Hematopoietic multipotent progenitor cell treated with erythropoietin and hydrocortisone succinate and interleukin-3 and kit ligand, for 8 days (in vitro differentiated cells): ENCODE data around the gene IL17A.
"Not testable (repeated sequence)": the region's sequence is repeated elsewhere in the genome, so short reads cannot be mapped to it uniquely, and the experiment has no call there.

Experiments used
- DNase-seq: peaks from one replicate; pipeline ENCODE4 v3.0.0-alpha.2; 2015

Gene IL17A

DNA sequence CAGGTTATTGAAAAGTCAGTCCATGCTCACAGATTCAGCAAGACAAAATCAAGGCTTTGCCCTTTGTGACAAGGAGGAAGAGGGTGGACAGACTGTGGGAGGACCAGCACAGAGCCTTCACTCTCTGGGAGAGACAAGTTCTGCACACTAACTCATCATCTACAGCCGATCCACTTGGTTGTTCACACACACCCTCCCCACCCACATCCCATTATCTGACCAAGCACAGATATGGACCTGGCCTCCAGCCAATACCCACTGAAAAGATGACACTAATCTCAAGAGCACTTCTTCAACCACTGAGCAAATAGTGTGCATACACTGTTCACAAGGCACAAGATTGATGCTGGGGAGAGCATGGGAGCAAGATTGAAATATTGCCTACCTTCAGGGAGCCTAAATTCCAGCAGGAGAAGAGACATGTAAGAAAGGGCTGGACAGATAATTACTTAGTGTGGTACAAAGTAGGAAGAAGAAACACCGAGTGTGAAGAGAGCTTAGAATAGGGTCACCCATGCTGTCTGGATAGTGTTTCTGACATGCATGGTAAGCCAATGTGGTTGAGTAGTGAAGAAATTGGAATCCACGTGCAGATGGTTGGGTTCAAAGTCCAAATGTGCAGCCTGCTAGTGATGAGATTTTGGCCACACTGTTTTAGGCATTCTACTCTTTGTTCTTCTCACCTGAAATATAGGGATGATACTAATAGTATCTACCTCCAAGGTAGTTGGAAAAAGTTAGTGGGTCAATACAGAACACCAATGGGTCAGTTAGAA, 21.7 kb upstream of the IL17A start:
- DNase-seq: peak; percentile 87

DNA sequence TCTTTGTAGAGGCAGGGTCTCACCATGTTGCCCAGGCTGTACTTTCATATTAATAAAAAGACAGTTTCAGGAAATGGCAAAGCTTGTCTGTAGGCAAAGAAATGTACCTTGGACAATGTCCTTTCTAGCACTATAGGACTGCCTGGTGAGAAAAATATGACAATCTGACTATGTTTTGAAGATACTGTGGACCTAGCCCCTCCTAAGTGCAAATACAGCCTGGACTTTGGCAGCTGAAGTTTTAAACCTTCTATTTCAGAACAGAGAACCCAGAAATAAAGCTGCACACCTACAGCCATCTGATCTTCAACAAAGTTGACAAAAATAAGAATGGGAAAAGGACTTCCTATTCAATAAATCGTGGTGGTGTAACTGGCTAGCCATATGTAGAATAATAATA, 18.9 kb upstream of the IL17A start:
- DNase-seq: no peak

DNA sequence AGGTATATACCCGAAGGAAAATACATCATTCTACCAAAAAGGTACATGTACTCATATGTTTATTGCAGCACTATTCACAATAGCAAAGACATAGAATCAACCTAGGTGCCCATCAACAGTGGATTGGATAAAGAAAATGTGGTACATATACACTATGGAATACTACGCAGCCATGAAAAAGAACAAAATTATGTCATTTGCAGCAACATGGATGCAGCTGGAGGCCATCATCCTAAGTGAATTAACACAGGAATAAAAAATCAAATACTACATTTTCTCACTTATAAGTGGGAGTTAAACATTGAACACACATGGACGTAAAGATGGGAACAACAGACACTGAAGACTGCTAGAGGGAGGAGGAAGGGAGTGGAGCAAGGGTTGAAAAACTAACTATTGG, 17.8 kb upstream of the IL17A start:
- DNase-seq: not testable (repeated sequence)

DNA sequence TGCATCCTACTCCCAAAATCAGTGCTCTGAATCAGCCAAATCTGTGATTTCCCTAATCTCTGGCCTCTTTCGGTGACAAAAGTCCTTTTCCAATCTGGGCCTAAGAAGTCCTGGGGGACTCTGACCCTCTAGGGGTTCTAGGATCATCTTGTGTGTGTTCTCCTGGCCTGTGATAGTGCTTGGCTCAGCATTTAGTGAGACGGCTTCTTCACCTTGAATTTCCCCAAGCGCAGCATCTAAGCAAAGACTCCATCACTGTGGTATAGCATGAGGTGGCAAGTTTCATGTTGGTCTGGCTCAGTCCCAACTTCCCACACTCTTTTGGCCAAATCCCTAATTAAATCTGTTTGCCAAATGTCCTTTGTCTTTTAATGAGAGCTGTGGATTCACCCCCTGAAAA, 12.1 kb upstream of the IL17A start:
- no peak for DNase-seq

DNA sequence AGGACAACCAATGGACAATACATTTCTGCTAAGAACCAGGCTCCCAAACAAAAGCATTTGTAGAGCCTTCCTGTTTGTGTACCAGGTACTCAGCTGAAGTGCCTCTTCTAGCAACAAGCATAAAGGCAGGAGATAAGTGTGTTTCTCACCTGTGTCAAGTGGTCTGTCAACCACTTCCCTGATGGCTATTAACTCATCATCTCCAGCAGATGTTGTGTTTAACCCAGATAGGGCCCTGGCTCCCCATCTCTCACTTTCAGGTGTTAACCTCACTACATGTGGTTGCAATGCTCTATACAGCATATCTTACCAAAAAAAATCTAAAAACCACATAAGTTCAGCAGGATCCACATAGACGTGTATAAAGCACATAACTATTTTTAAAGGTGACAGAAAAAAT, 9.6 kb upstream of the IL17A start:
- DNase-seq: no peak

DNA sequence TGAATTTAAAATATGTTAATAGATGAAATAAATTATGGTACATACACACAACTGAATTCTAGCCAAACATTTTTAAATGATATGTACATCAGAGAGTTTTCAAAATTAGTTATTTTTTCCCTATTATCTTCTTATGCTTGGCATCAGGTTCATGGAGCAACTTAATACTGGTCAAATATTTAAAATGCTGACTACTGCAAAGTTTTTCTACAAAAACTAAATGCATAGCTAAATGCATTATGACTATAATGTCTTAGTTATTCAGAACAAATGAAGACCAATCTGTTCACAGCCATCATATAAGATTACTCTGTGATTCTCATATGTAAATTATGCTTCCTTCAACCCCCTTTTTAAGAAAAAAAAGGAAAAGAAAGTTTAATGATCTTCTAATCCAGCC, 8.2 kb upstream of the IL17A start:
- no peak for DNase-seq

DNA sequence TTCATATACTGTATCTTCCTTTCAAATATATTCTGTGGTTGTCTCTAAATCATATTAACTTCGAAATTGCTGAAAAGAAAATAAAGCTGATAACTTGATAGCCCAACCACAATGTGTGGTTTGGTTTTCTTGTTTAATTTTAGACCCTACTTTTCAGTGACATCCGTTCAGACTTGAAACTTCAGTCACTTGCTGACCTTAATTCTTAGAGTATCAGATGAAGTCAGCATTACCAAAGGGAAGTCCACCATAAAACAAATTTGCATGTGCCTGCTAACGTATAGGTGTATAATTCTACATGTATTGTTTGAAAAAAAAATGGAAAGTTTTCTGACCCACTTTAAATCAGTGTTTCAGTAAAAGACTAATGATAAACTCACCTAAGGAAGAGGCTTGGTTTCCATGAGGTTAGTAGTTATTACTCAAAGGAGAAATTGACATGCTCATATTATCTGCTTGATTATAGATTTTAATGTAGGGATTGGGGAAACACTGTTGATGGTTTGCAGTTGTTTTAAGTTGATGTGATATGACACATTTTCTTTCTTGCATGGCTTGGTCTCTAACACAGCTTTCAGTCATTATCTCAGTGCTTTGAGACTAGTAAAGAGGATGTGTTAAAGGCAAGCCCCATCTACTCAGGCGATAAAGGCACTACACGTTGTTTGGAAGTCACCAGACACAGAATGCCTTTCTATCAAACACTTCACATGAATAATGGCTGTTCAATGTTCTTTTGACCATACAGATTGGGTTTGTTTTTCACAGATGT, 5.2 kb upstream of the IL17A start:
- no peak for DNase-seq

DNA sequence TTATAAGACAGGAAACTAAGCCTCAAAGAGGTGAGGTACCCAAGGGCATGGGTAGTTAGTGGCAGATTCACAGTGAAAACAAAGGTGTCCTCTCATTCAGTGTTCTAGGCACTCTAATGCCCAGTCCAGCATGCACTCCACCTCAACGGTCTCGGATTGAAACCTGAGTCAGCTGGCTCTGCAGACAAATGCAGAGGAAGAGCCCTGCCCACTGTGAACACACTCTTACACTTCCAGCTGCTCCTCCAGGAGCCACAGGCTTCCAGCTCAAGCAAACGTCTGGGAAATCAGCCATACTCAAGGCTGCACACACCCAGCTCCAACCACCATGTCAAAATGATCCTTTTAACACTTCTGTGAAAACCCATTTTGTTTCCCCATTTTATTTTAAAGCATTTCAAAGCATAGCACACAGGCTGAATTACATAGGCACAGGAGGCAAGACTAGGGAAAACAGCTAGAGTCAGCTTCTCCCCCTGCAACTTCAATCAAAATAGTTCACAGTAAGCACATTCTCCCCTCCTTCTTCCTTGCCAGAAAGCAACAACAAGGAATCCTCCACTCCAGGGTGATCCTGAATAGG, 3.0 kb upstream of the IL17A start:
- no peak for DNase-seq

DNA sequence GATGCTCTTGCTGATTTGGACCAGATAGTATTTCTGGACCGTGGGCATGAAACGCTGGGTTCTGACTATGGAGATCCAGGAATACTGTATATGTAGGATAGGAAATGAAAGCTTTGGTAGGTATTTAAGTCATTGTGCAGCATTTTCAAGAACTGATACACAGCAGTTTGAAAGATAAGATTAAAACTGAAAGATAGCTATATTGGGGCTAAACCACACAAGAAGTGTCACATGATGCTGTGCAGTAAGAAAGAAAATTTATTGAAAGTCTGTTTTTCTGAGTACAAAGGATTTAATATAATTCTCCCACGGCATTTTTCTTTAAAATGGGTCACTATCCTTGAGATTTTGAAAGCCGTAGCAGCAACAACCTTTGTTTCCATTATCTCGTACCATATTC, 305 bp downstream of the IL17A start:
- no peak for DNase-seq

DNA sequence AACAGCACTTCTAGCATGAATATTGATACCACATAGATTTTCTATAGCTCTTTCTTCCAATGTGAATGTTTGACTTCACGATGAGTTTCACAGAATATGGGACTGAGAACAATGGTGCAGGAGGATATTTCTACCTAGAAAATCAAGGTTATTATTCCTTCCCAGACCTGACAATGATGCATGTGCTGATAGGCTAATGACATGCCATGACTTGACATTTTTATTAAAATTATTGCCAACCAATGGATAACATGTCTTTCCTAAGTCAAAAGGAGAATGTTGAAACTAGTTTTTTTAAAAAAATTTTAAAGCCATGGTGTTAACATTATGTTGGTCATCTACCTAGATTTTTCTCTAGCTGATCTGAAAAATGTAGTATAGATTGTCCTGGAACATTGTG, 923 bp downstream of the IL17A start:
- no peak for DNase-seq

DNA sequence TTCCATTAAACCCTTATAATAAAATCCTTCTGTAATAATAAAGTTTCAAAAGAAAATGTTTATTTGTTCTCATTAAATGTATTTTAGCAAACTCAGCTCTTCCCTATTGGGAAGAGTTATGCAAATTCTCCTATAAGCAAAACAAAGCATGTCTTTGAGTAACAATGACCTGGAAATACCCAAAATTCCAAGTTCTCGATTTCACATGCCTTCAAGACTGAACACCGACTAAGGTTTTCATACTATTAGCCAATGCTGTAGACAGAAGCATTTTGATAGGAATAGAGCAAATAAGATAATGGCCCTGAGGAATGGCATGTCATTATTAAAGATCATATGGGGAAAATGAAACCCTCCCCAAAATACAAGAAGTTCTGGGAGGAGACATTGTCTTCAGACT, 3.8 kb downstream of the IL17A start:
- no peak for DNase-seq

DNA sequence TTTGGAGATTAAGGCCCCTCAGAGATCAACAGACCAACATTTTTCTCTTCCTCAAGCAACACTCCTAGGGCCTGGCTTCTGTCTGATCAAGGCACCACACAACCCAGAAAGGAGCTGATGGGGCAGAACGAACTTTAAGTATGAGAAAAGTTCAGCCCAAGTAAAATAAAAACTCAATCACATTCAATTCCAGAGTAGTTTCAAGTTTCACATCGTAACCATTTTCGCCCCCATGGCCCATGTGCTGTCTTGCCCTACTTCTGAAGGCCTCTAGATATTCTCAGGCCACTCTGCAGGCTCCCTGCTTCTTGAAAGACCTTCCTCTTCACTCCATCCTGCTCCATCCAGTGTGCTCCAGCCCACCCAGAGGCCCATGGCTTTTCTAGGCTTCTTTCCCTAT, 4.2 kb downstream of the IL17A start:
- no peak for DNase-seq

DNA sequence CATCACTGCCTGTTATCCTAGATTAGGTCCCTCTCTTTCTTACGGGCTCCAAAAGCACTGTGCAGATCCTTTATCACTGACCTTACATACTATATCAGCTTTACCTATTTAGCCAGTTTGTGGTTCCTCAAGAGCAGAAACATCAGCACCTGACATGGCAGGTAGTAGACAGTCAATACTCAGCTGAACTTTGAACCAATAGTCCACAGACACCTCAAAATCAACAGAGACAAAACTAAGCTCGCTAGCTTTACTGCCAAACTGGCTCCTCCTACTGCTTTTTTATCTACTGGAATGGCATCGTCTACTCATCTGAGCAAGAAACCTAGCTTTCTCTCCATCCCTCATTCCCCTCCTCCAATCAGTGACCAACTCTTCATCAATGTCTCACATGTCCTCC, 5.6 kb downstream of the IL17A start:
- DNase-seq: no peak

DNA sequence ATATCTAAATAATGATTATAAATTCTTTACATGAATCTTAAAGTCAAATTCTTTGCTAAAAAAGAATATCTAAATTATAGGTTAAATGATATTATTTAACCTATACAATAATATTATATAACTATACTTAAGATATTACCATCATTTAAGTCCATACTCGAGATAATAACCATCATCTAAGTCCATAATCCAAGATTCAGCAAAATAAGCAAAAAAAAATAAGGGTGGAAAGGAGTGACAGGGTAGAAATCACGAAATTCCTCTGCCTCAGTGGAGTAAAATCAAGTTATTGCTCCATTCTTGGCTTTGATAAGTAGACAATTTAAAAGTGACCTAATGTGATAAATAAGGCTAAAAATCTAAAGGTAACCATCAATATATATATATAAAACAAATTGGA, 9.7 kb downstream of the IL17A start:
- no peak for DNase-seq

DNA sequence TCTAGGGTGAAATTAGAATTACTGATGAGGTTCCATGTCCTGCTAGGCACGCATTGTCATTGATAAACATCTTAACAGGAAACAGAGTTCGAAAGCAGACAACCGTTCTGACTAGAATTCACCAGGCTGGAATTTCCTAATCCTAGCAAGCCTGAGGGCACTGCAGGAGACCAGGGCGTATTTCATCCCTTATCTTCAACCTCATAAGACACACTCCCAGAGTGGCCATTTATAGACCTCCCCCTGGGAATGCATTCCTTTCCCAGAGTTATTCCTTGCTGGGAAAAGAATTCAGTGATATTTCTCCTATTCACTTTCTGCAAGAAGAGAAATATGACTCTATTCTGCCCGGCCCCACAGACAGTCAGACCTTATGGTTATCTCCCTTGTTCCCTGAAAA, 13.9 kb downstream of the IL17A start:
- not testable (repeated sequence) for DNase-seq

DNA sequence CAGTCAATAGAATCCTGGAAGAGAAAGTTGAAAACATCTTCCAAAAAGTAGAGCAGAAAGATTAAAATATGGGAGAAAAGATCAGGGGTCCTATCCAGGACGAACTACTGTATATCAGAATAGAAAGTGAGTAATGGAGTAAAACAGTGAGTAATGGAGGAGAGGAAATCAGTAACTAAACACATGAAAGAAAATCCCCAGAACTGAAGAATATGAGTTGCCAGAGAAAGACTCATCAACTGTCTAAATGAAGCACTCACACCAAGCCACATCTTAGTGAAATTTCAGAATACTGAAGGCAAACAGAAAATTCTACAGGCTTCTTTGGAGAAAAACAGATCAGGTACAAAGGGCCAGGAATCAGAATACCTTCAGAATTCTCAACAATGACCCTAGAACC, 14.9 kb downstream of the IL17A start:
- no peak for DNase-seq

DNA sequence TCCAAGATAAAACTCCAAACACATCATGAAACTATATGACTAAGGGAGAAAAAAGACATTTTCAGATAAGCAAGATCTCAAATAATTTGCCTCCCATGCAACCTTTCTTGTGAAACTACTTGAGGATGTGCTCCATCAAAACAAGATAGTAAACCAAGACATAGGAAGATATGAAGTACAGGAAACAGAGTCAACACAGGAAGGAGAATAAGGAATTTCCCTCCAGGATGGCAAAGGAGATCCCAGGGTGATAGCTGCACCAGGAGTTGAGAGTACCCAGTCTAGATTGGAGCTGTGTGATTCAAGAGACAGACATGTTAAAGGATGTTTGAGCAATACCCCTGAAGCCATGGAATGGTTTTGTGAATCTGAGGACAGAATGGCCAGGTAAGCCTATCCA, 15.3 kb downstream of the IL17A start:
- DNase-seq: no peak

DNA sequence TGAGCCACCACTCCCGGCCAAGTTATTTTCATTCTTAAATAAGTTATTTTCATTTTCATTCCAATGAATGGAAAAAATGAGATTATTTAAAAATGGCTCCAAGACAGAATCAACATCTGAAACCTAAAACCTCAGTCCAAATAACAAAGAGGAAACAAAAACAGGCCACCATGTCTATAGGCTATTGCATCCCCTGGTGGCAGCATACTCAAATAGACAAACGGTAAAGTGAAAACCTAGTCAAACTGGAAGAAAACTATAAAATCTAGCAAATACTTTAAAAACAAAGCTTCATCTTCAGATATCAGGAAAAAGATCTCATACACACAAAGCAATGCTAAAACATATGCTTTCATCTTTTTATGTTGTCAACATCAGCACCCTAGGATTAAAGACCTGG, 20.9 kb downstream of the IL17A start:
- no peak for DNase-seq

DNA sequence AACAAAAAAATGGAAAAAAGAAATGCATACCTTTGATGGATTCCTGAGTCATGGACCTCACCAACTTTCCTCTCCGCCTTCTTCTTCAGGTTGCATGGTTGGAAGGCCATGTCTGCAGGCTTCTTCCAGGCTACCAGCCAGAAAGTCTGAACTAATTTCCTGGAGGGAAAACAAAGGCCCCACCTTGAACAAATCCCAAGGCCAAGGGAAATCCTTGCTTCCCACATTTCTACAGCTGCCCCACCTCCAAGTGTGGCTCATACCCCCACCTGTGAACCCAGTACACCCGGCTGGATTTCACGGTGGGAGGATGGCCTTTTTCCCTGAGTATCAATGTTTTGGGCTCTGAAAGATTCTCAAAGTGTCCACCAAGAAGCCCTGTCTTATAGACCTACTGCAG, 22.4 kb downstream of the IL17A start:
- no peak for DNase-seq

DNA sequence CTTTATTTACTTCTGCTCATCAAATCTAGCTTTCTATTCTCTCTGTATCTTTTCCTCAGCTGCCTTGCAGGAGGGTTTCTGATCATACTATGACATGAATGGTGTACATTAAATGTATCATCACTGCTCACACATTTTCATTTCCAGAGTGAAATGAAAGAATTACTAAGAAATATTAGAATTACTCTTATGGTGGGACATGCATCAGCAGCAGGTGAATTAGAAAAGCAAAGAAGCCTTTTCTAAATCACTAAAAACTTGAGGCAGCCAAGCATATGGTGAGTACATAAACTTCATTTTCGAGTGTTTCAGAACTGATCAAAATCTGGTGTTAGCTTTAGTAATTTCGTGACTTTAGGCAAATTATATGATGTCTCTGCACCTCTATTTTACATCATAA, 23.6 kb downstream of the IL17A start:
- DNase-seq: no peak

DNA sequence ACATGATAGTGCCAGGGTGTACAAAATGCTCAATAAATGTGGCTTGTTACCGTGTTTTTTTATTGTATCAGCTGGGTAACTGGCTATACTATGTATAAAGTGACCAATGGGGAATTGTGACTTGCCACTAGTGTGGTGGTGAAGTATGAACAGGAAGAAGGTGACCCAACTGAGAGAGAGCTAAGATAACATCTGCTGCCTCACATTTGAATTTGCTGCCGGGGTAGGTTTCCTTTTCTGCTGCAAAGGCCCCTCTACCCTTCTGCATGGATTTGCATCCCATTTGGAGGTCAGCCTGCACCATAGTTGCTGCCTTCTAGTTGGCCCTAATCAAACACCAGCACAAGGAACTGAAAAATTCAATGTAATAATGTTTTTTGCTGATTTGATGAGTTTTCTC, 24.1 kb downstream of the IL17A start:
- no peak for DNase-seq

DNA sequence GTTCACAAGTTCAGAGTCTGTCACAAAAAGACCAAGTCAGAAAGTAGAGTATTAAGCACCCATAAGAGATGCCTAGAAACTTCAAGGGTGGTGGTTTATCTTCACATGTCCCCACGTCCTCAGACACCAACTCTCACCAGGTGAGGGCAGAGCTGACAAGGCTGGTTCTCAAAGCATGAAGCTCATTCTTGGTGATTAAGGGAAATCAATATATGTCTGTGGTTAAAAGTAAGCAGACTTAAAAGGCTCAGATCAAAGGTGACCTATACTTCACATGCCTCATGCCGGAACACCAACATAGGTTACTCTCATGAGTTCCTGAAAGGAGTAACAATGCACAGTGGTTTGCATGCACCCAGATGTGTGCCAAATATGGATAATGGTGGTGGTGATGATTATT, 27.0 kb downstream of the IL17A start:
- no peak for DNase-seq

DNA sequence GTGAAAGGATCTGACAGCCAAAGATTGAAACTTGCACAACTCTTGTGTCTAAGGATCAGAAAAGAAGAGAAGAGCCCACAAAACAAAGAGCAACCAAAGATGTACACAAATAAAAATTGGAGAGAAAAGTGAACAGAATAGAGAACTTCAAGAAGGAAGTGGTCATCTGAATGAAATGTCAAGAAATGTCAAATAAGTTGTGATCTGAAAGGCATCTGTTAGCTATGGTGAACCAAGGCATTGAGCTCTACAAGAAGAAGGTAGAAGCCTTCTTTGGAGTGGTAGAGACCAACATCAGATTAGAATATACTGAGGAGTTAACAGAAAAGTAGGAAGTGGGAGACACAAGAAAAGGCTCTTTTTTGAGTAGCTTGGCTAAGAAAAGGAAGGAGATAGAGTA, 29.6 kb downstream of the IL17A start:
- no peak for DNase-seq

DNA sequence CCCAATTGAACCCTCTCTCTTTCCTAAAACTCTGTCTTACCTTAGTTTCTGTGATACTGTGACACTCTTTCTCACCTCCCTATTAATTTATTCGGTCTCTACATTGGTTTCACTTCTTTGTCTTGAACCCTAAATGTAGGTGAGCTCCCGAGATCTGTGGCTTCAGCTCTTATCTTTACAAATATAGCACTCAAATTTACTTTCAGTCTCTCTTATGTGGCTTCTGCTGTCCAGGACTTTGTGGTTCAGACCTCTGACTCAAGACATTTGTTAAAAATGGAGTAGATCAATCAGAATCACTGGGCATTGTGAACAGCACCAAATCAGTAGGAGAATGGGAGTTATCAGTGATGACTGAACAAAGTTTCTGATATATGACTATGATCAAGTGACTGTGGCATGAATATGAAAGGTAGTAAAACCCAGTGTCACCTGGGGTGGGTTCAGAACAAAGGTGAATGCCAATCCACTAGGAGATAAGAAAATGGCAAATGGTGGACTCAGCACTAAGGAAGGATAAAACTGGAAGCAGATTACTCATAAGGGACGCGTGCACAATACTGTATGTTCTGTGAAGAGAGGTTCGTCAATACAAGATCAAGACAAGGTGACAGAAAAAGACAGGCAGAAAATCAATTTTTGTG, 30.9 kb downstream of the IL17A start:
- no peak for DNase-seq
